H9 (cell line): ENCODE data around the gene PDE3A. TPM values are rescaled to one million over a fixed set of nuclear protein-coding genes. Genes with fewer than 3 reads are reported as not detected.

ENCODE experiments used
- DNase-seq: peaks from one replicate; pipeline ENCODE4 v3.0.0-alpha.2; 2017
- H2AFZ ChIP-seq: one replicate; pipeline ENCODE4 v1.6.1; 2013; ENCODE audit warnings: mild to moderate bottlenecking, low read length, control low read depth, moderate library complexity
- H2AK5ac ChIP-seq: 2 replicates; pipeline ENCODE4 v1.6.1; 2013; ENCODE audit warnings: low read length, control low read depth, mixed read lengths; ENCODE audit not compliant: insufficient read length
- H2BK120ac ChIP-seq: one replicate; pipeline ENCODE4 v1.6.1; 2013; ENCODE audit warnings: low read depth, mild to moderate bottlenecking, low read length, control low read depth, inconsistent platforms; ENCODE audit not compliant: poor library complexity, severe bottlenecking
- H2BK12ac ChIP-seq: 2 replicates; pipeline ENCODE4 v1.6.1; 2013; ENCODE audit warnings: low read length, control low read depth, mixed read lengths, low read depth; ENCODE audit not compliant: insufficient read length
- H2BK15ac ChIP-seq: 2 replicates; pipeline ENCODE4 v1.6.1; 2013; ENCODE audit warnings: low read depth, low read length, control low read depth
- H2BK20ac ChIP-seq: one replicate; pipeline ENCODE4 v1.6.1; 2013; ENCODE audit warnings: low read depth, mild to moderate bottlenecking, low read length, control low read depth, inconsistent platforms; ENCODE audit not compliant: poor library complexity, severe bottlenecking
- H2BK5ac ChIP-seq: 2 replicates; pipeline ENCODE4 v1.6.1; 2013; ENCODE audit warnings: low read length, control low read depth, mixed read lengths; ENCODE audit not compliant: insufficient read length
- H3K14ac ChIP-seq: 2 replicates; pipeline ENCODE4 v1.6.1; 2013; ENCODE audit warnings: low read length, control low read depth; ENCODE audit not compliant: insufficient read depth
- H3K18ac ChIP-seq: 2 replicates; pipeline ENCODE4 v1.6.1; 2013; ENCODE audit warnings: low read depth, mild to moderate bottlenecking, mixed read lengths, low read length, control low read depth; ENCODE audit not compliant: insufficient read length
- H3K23ac ChIP-seq: 2 replicates; pipeline ENCODE4 v1.6.1; 2013; ENCODE audit warnings: low read length, control low read depth, mixed read lengths, low read depth; ENCODE audit not compliant: insufficient read length
- H3K23me2 ChIP-seq: 2 replicates; pipeline ENCODE4 v1.6.1; 2013; ENCODE audit warnings: low read depth, mild to moderate bottlenecking, mixed read lengths, low read length, control low read depth; ENCODE audit not compliant: insufficient read length, poor library complexity, severe bottlenecking
- H3K27ac ChIP-seq: 2 replicates; pipeline ENCODE4 v1.5.1; 2013; ENCODE audit warnings: low read length, control low read depth, mixed read lengths, low read depth; ENCODE audit not compliant: insufficient read length
- H3K27me3 ChIP-seq: 2 replicates; pipeline ENCODE4 v1.6.1; 2013; ENCODE audit warnings: low read length, control low read depth, inconsistent platforms; ENCODE audit not compliant: insufficient read depth
- H3K4ac ChIP-seq: 2 replicates; pipeline ENCODE4 v1.6.1; 2013; ENCODE audit warnings: low read depth, mild to moderate bottlenecking, control low read depth, inconsistent platforms, low read length, moderate library complexity
- H3K4me1 ChIP-seq: 2 replicates; pipeline ENCODE4 v1.6.1; 2013; ENCODE audit warnings: low read length, control low read depth, inconsistent platforms; ENCODE audit not compliant: insufficient read depth
- H3K4me2 ChIP-seq: 2 replicates; pipeline ENCODE4 v1.6.1; 2013; ENCODE audit warnings: low read length, control low read depth, mixed read lengths; ENCODE audit not compliant: insufficient read length, insufficient read depth
- H3K56ac ChIP-seq: 2 replicates; pipeline ENCODE4 v1.6.1; 2013; ENCODE audit warnings: low read depth, mild to moderate bottlenecking, mixed read lengths, low read length, control low read depth; ENCODE audit not compliant: insufficient read length
- H3K79me1 ChIP-seq: 2 replicates; pipeline ENCODE4 v1.6.1; 2013; ENCODE audit warnings: low read depth, mild to moderate bottlenecking, moderate library complexity, low read length, control low read depth, inconsistent platforms; ENCODE audit not compliant: insufficient read depth, poor library complexity, severe bottlenecking
- H3K79me2 ChIP-seq: 2 replicates; pipeline ENCODE4 v1.6.1; 2013; ENCODE audit warnings: low read length, control low read depth, inconsistent platforms; ENCODE audit not compliant: insufficient read depth
- H3K9ac ChIP-seq: 2 replicates; pipeline ENCODE4 v1.6.1; 2013; ENCODE audit warnings: low read length, control low read depth, mixed read lengths; ENCODE audit not compliant: insufficient read length; ENCODE audit errors: extremely low read depth
- H3K9me3 ChIP-seq: one replicate; pipeline ENCODE4 v1.6.1; 2013; ENCODE audit warnings: low read depth, low read length, inconsistent platforms; ENCODE audit not compliant: control insufficient read depth
- H3T11ph ChIP-seq: one replicate; pipeline ENCODE4 v1.6.1; 2013; ENCODE audit warnings: mild to moderate bottlenecking, low read length, control low read depth, inconsistent platforms
- H4K20me1 ChIP-seq: one replicate; pipeline ENCODE4 v1.6.1; 2013; ENCODE audit not compliant: control insufficient read depth, insufficient read length, insufficient read depth
- H4K5ac ChIP-seq: 2 replicates; pipeline ENCODE4 v1.6.1; 2013; ENCODE audit warnings: low read depth, mild to moderate bottlenecking, mixed read lengths, low read length, control low read depth; ENCODE audit not compliant: insufficient read length
- H4K8ac ChIP-seq: replicated peaks from 2 replicates; pipeline ENCODE4 v1.6.1; 2013; ENCODE audit warnings: low read length, control low read depth, mixed read lengths, low read depth; ENCODE audit not compliant: insufficient read length
- H4K91ac ChIP-seq: 2 replicates; pipeline ENCODE4 v1.6.1; 2013; ENCODE audit warnings: low read depth, mild to moderate bottlenecking, moderate library complexity, mixed read lengths, low read length, control low read depth; ENCODE audit not compliant: insufficient read length
- H3K27ac Mint-ChIP-seq, 3 experiments: 2 replicates in 2 of 3; 3 replicates in 1 of 3; pipeline ENCODE4 v1.8.0; 2020 to 2021; ENCODE audit warnings: mixed read lengths in 3 of 3, mild to moderate bottlenecking in 1 of 3, moderate library complexity in 1 of 3
- H3K27me3 Mint-ChIP-seq: 2 replicates; pipeline ENCODE4 v1.8.0; 2021; ENCODE audit warnings: low read depth, mild to moderate bottlenecking, moderate library complexity, mixed read lengths
- H3K36me3 Mint-ChIP-seq, 3 experiments: 2 replicates in 2 of 3; 3 replicates in 1 of 3; pipeline ENCODE4 v1.8.0; 2020 to 2021; ENCODE audit warnings: low read depth in 3 of 3, mixed read lengths in 3 of 3; ENCODE audit not compliant: insufficient read depth in 1 of 3
- H3K4me1 Mint-ChIP-seq, 2 experiments: 2 replicates each; pipeline ENCODE4 v1.8.0; 2020; ENCODE audit warnings: mixed read lengths in 2 of 2
- H3K4me3 Mint-ChIP-seq, 2 experiments: 2 replicates in 1 of 2; 3 replicates in 1 of 2; pipeline ENCODE4 v1.8.0; 2020 to 2021; ENCODE audit warnings: mild to moderate bottlenecking in 2 of 2, mixed read lengths in 2 of 2, moderate library complexity in 1 of 2
- H3K9me3 Mint-ChIP-seq, 2 experiments: 2 replicates in 1 of 2; 3 replicates in 1 of 2; pipeline ENCODE4 v1.8.0; 2020; ENCODE audit warnings: mild to moderate bottlenecking in 2 of 2, mixed read lengths in 2 of 2, moderate library complexity in 1 of 2
- CTCF ChIP-seq: fragments of 200-600 bp; sonication (generic); conservative IDR thresholded peaks from 3 replicates; pipeline ENCODE4 v1.8.0; 2021; ENCODE audit warnings: antibody characterized with exemption, mild to moderate bottlenecking
- total RNA-seq: library from RNA; stranded (reverse); gene quantifications from 2 replicates; pipeline ENCODE4 v1.2.1, GENCODE V29; 2021

The PDE3A gene
- total RNA-seq, 1 experiment from 2014 or later = 3.0 TPM

GRCh38 chr12:20567413-20567812, 199.1 kb downstream of the PDE3A start:
- Histone ChIP-seq H3K23me2 (no peaks in the 10 kb centered on the region), H3T11ph (no peak overlapping the region), H3K79me1 (no peaks in the 10 kb centered on the region), H2AFZ (no peak overlapping the region), H3K4ac (no peak overlapping the region), H2BK12ac (no peak overlapping the region), H2BK5ac (no peak overlapping the region), H3K4me2 (no peak overlapping the region), H3K9ac (no peak overlapping the region), H3K9me3 (no peaks in the 10 kb centered on the region), H3K4me1 (no peaks in the 10 kb centered on the region), H3K56ac (no peak overlapping the region), H3K27ac (no peak overlapping the region), H3K18ac (no peak overlapping the region), H2BK120ac (no peak overlapping the region), H3K23ac (no peak overlapping the region), H4K8ac (no peak overlapping the region), H3K27me3 (no peaks in the 10 kb centered on the region), H4K5ac (no peak overlapping the region), H2BK20ac (no peak overlapping the region), H3K79me2 (no peaks in the 10 kb centered on the region), H4K91ac (no peak overlapping the region), H2AK5ac (no peak overlapping the region), H2BK15ac (no peak overlapping the region), H4K20me1 (no peaks in the 10 kb centered on the region), H3K14ac (no peak overlapping the region)
- Mint-ChIP-seq H3K4me3 (no peak overlapping the region), H3K9me3 (no peaks in the 10 kb centered on the region; a peak in 1 of 5 replicates), H3K27me3 (no peaks in the 10 kb centered on the region), H3K27ac (no peak overlapping the region), H3K36me3 (no peaks in the 10 kb centered on the region), H3K4me1 (0 out of 4 replicates have a peak, but pooled peaks cover 0 to 2% of the 10 kb centered on the region in 2 experiments)
- TF ChIP-seq CTCF = no peak
- no peak for DNase-seq
